Parathyroid adenoma (tissue), 2 donors: Measurements from ENCODE around the gene CDHR1.
"Not testable (repeated sequence)": the region's sequence is repeated elsewhere in the genome, so short reads cannot be mapped to it uniquely, and the experiment has no call there.

Experiments used
- H2AFZ ChIP-seq: fragments of 300-600 bp; sonication (generic); one replicate; pipeline ENCODE4 v1.7.0; 2017; ENCODE audit warnings: antibody characterized with exemption, mild to moderate bottlenecking
- H3K27ac ChIP-seq: fragments of 300-600 bp; sonication (generic); one replicate; pipeline ENCODE4 v1.7.0; 2017
- H3K27me3 ChIP-seq: fragments of 300-600 bp; sonication (generic); one replicate; pipeline ENCODE4 v1.7.0; 2017; ENCODE audit warnings: low read length; ENCODE audit not compliant: control insufficient read depth, insufficient read depth
- H3K36me3 ChIP-seq: fragments of 300-600 bp; sonication (generic); one replicate; pipeline ENCODE4 v1.7.0; 2017; ENCODE audit warnings: low read length; ENCODE audit not compliant: control insufficient read depth, insufficient read depth
- H3K4me1 ChIP-seq: fragments of 300-600 bp; sonication (generic); one replicate; pipeline ENCODE4 v1.7.0; 2017; ENCODE audit warnings: control low read depth
- H3K4me2 ChIP-seq: fragments of 300-600 bp; sonication (generic); one replicate; pipeline ENCODE4 v1.7.0; 2017; ENCODE audit warnings: low read length
- H3K4me3 ChIP-seq: fragments of 300-600 bp; sonication (generic); one replicate; pipeline ENCODE4 v1.7.0; 2017; ENCODE audit warnings: low read depth, low read length
- H3K79me2 ChIP-seq: fragments of 300-600 bp; sonication (generic); one replicate; pipeline ENCODE4 v1.7.0; 2017; ENCODE audit warnings: control low read depth
- H3K9ac ChIP-seq: fragments of 300-600 bp; sonication (generic); one replicate; pipeline ENCODE4 v1.7.0; 2017; ENCODE audit warnings: mild to moderate bottlenecking
- H3K9me3 ChIP-seq: fragments of 300-600 bp; sonication (generic); one replicate; pipeline ENCODE4 v1.7.0; 2017; ENCODE audit warnings: low read length; ENCODE audit not compliant: control insufficient read depth
- CTCF ChIP-seq: fragments of 300-600 bp; sonication (generic); IDR thresholded peaks from one replicate; pipeline ENCODE4 v1.7.0; 2017; ENCODE audit warnings: antibody characterized with exemption, mild to moderate bottlenecking
- donor health status: primary hyperparathyroidism.

The CDHR1 gene

GRCh38 chr10:84166620-84167288 lies 27.6 kb upstream of the CDHR1 start:
- Histone ChIP-seq H3K9me3 (no peaks in the 10 kb centered on the region), H3K4me2 (no peak overlapping the region), H3K27me3 (no peaks in the 10 kb centered on the region), H3K36me3 (no peaks in the 10 kb centered on the region), H3K9ac (no peak overlapping the region), H2AFZ (no peak overlapping the region), H3K4me1 (no peaks in the 10 kb centered on the region), H3K4me3 (no peak overlapping the region), H3K27ac (no peak overlapping the region), H3K79me2 (no peaks in the 10 kb centered on the region)
- TF ChIP-seq CTCF = no peak

- not testable (repeated sequence) for H3K36me3 ChIP-seq, H3K9me3 ChIP-seq, H3K27me3 ChIP-seq, H3K4me2 ChIP-seq, H3K4me1 ChIP-seq, H3K27ac ChIP-seq, H3K79me2 ChIP-seq, H3K4me3 ChIP-seq, H2AFZ ChIP-seq, H3K9ac ChIP-seq
Observed at GRCh38 chr10:84167289-84167653, 27.1 kb upstream of the CDHR1 start.

GRCh38 chr10:84168382-84168781 lies 26.0 kb upstream of the CDHR1 start:
- not testable (repeated sequence) for H3K9ac ChIP-seq, H3K79me2 ChIP-seq, H3K27me3 ChIP-seq, H3K4me3 ChIP-seq, H3K9me3 ChIP-seq, H3K4me2 ChIP-seq, H3K4me1 ChIP-seq, H3K27ac ChIP-seq, H2AFZ ChIP-seq, H3K36me3 ChIP-seq

GRCh38 chr10:84171237-84171636 lies 23.1 kb upstream of the CDHR1 start:
- H3K4me1 ChIP-seq, H3K36me3 ChIP-seq, H3K79me2 ChIP-seq, H3K9me3 ChIP-seq, H3K4me3 ChIP-seq, H3K4me2 ChIP-seq, H3K27me3 ChIP-seq, H3K9ac ChIP-seq, H2AFZ ChIP-seq, H3K27ac ChIP-seq: not testable (repeated sequence)

GRCh38 chr10:84171700-84172466 lies 22.5 kb upstream of the CDHR1 start:
- not testable (repeated sequence) for H3K4me1 ChIP-seq, H2AFZ ChIP-seq, H3K4me3 ChIP-seq, H3K9ac ChIP-seq, H3K79me2 ChIP-seq, H3K36me3 ChIP-seq, H3K4me2 ChIP-seq, H3K27me3 ChIP-seq, H3K9me3 ChIP-seq, H3K27ac ChIP-seq

- no peak for TF ChIP-seq CTCF
- Histone ChIP-seq H3K4me1 (no peaks in the 10 kb centered on the region), H3K36me3 (no peaks in the 10 kb centered on the region), H3K9me3 (no peaks in the 10 kb centered on the region), H3K27ac (no peak overlapping the region), H3K27me3 (no peaks in the 10 kb centered on the region), H3K9ac (no peak overlapping the region), H3K79me2 (no peaks in the 10 kb centered on the region), H3K4me2 (no peak overlapping the region), H2AFZ (no peak overlapping the region), H3K4me3 (no peak overlapping the region)
Observed at GRCh38 chr10:84172467-84173356, 21.6 kb upstream of the CDHR1 start.
